MM.1S (cell line): Measurements from ENCODE around the gene EPHA2.

ENCODE experiments used
- CTCF ChIP-seq: fragments of 300-600 bp; sonication (generic); IDR thresholded peaks from 2 replicates; pipeline ENCODE4 v1.5.1; 2016; ENCODE audit warnings: antibody characterized with exemption, low read length, mixed read lengths
- EZH2phosphoT487 ChIP-seq: fragments of 300-600 bp; sonication (generic); IDR thresholded peaks from 2 replicates; pipeline ENCODE4 v1.6.1; 2018; ENCODE audit warnings: antibody characterized with exemption, low read length

- TF ChIP-seq CTCF (no peak), EZH2phosphoT487 (no peak)
These were observed 16.5 kb upstream of the EPHA2 start for GRCh38 chr1:16172218-16172830.
